ENCODE measurements around the gene SRSF2.

SRSF2 gene

DNA sequence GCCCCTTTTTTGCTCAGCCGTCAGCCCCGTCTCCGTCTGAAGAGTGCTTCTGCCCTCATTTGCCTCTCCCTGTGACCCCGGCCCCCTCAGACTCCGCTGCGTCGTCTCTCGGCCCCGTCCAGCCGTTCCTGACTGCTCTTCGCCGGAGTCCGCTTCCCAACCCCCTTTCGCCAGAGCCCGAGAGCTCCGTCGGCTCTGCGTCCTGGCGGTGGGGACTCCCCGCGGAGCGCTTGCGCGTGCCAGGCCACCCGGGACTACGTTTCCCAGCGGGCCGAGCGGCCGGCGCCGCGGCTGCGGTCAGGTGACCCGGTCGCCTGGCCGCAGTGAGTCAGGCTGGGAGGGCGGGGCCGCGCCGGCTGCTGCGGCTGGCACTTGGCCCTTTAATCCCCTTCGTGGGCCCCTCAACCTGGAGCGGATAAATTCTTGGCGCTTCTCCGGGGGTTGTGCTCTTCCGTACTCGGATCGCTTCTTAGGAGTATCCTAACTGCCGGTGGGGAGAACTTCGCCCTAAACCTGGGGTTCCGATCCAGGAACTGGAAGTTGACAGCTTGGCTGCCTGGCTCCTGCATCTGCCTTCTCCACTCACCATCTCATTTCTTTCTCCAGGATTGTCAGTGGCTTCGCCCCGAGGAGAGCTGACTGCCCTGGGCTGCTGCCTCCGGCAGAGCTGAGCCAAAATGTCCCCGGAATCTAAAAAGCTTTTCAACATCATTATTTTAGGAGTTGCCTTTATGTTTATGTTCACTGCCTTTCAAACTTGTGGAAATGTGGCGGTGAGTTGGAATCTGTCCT, 741 bp upstream of the SRSF2 start, which contains the start of gene MFSD11:
MFSD11 (plus strand) TSS at position 444 of the 792 bp plus-strand sequence; CDS start at position 678, 234 bp downstream.
- Histone ChIP-seq H3K4me3 (ENCODE audit: low read depth in 1 of 2, low read length in 2 of 2) (peak within 1 kb of the TSS; percentile 78 to 84), H3K79me2 (ENCODE audit: insufficient read depth, low read length) (peaks cover 73% of the 10 kb centered on the region), H3K9ac (ENCODE audit: low read depth, low read length) (peak within 1 kb of the TSS; percentile 100), H2AFZ (ENCODE audit: low read depth, low read length) (peak within 1 kb of the TSS; percentile 91), H3K27ac (ENCODE audit: low read length) (peak within 1 kb of the TSS; percentile 100), H3K4me2 (ENCODE audit: insufficient read depth, low read length) (peak within 1 kb of the TSS; percentile 77), H4K20me1 (ENCODE audit: insufficient read depth, low read length) (peaks cover 38% of the 10 kb centered on the region), H3K36me3 (ENCODE audit: insufficient read depth, low read length) (peaks cover 58% of the 10 kb centered on the region), H3K9me3 (ENCODE audit: insufficient read depth, low read length, severe bottlenecking) (no peaks in the 10 kb centered on the region), H3K27me3 (ENCODE audit: insufficient read depth, low read length, poor library complexity) (no peaks in the 10 kb centered on the region), H3K4me1 (ENCODE audit: insufficient read depth, low read length) (peaks cover 50% of the 10 kb centered on the region)
- peak; percentile 70 for ATAC-seq (ENCODE audit: insufficient read depth, low read depth)
- peak; percentile 93 for DNase-seq
- TF ChIP-seq, protein P1, sequence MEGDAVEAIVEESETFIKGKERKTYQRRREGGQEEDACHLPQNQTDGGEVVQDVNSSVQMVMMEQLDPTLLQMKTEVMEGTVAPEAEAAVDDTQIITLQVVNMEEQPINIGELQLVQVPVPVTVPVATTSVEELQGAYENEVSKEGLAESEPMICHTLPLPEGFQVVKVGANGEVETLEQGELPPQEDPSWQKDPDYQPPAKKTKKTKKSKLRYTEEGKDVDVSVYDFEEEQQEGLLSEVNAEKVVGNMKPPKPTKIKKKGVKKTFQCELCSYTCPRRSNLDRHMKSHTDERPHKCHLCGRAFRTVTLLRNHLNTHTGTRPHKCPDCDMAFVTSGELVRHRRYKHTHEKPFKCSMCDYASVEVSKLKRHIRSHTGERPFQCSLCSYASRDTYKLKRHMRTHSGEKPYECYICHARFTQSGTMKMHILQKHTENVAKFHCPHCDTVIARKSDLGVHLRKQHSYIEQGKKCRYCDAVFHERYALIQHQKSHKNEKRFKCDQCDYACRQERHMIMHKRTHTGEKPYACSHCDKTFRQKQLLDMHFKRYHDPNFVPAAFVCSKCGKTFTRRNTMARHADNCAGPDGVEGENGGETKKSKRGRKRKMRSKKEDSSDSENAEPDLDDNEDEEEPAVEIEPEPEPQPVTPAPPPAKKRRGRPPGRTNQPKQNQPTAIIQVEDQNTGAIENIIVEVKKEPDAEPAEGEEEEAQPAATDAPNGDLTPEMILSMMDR (IDR thresholded peaks at IDR 0.05; ENCODE audit: borderline replicate concordance, extremely low read depth, low read length, poor library complexity, severe bottlenecking): no peak

DNA sequence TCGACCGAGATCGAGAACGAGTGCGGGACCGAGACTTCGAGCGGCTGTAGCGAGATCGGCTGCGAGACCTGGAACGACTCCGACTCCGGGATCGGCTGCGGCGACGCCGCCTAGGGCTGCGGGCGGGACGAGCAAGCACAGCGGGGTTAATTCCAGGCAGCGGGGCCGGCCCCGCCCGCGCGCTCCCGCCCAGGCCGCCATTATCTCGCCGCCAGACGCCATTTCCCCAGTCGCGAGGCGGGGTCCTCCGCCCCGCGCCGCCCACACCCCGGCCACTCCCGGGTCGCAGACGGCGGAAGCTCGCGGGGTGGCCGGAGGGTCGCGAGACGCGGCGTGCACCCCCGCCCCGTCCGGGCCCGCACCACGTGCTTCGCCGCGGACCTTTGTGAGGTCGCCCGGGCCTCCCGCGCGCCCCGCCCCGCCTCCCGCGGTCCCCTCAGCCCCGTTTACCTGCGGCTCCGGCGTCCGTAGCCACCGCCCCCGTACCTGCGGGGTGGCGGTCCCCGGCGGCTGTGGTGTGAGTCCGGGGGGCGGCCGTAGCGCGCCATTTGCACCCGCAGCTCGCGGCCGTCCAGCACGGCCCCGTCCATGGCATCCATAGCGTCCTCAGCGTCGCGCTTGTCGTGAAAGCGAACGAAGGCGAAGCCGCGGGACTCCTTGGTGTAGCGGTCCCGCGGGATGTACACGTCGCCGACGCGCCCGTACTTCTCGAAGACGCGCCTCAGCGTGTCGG, 616 bp downstream of the SRSF2 start:
- H3K27ac ChIP-seq (ENCODE audit: low read length): peak overlapping the region; percentile 100
- H3K79me2 ChIP-seq (ENCODE audit: insufficient read depth, low read length): peaks cover 87% of the 10 kb centered on the region
- ATAC-seq (ENCODE audit: insufficient read depth, low read depth) (peak; percentile 32), DNase-seq (peak; percentile 70)
- H4K20me1 ChIP-seq (ENCODE audit: insufficient read depth, low read length): peaks cover 38% of the 10 kb centered on the region
- no peaks in the 10 kb centered on the region for H3K27me3 ChIP-seq (ENCODE audit: insufficient read depth, low read length, poor library complexity)
- no peaks in the 10 kb centered on the region for H3K9me3 ChIP-seq (ENCODE audit: insufficient read depth, low read length, severe bottlenecking)
- TF ChIP-seq EZH2 (IDR thresholded peaks at IDR 0.05; ENCODE audit: borderline replicate concordance, low read depth, low read length, severe bottlenecking): no peak
- TF ChIP-seq, protein P1 (IDR thresholded peaks at IDR 0.05; ENCODE audit: borderline replicate concordance, extremely low read depth, low read length, poor library complexity, severe bottlenecking): peak; percentile 30
- H3K4me1 ChIP-seq (ENCODE audit: insufficient read depth, low read length): peaks cover 60% of the 10 kb centered on the region
- peak overlapping the region; percentile 67 to 69 for H3K4me3 ChIP-seq (ENCODE audit: low read depth in 1 of 2, low read length in 2 of 2)
- H3K9ac ChIP-seq (ENCODE audit: low read depth, low read length): peak overlapping the region; percentile 100
- peak overlapping the region; percentile 42; the same call in 1 of the 2 replicates for H2AFZ ChIP-seq (ENCODE audit: low read depth, low read length)
- peaks cover 61% of the 10 kb centered on the region for H3K36me3 ChIP-seq (ENCODE audit: insufficient read depth, low read length)
- peak overlapping the region; percentile 92 for H3K4me2 ChIP-seq (ENCODE audit: insufficient read depth, low read length)

DNA sequence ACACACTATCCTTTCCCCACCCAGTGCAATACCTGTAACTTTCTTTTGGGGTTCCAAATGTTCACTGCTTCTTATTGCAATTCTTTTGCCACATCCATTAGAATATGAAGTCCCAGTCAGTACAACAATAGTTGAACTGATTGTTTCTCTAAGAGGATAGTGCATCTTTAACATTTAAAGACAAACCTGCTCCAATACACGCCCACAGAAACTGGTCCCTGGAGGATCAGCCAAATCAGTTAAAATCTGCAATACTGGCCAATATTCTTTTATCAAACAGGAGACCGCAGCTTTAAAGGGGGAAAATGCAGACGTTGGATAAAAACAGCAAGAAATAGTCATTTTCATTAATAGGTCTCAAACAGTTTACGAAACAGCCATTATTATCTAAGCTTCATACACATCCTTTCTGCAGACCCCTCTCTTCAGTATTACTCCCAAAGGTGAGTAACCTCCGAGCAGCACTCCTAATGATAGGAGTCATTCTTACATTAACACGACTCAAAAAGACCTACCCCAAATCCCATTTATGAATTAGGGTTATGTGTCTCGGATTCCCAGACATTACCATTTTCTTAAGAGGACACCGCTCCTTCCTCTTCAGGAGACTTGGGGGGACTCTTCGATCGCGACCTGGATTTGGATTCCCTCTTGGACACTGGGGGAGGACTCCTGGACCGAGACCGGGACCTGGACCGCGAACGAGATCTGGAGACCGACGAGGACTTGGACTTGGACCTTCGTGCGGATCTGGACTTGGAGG, 1.4 kb downstream of the SRSF2 start:
- H3K36me3 ChIP-seq (ENCODE audit: insufficient read depth, low read length): peaks cover 66% of the 10 kb centered on the region
- H3K4me1 ChIP-seq (ENCODE audit: insufficient read depth, low read length): peaks cover 60% of the 10 kb centered on the region
- no peak for DNase-seq
- H3K27me3 ChIP-seq (ENCODE audit: insufficient read depth, low read length, poor library complexity): no peaks in the 10 kb centered on the region
- H3K9ac ChIP-seq (ENCODE audit: low read depth, low read length): peak overlapping the region; percentile 100
- H4K20me1 ChIP-seq (ENCODE audit: insufficient read depth, low read length): peaks cover 38% of the 10 kb centered on the region
- TF ChIP-seq, protein P1 (IDR thresholded peaks at IDR 0.05; ENCODE audit: borderline replicate concordance, extremely low read depth, low read length, poor library complexity, severe bottlenecking): no peak
- TF ChIP-seq EZH2 (IDR thresholded peaks at IDR 0.05; ENCODE audit: borderline replicate concordance, low read depth, low read length, severe bottlenecking): no peak
- H3K79me2 ChIP-seq (ENCODE audit: insufficient read depth, low read length): peaks cover 87% of the 10 kb centered on the region
- no peaks in the 10 kb centered on the region for H3K9me3 ChIP-seq (ENCODE audit: insufficient read depth, low read length, severe bottlenecking)
- H3K4me2 ChIP-seq (ENCODE audit: insufficient read depth, low read length): peak overlapping the region; percentile 92
- ATAC-seq (ENCODE audit: insufficient read depth, low read depth): no peak
- peak overlapping the region; percentile 100 for H3K27ac ChIP-seq (ENCODE audit: low read length)
- H3K4me3 ChIP-seq (ENCODE audit: low read depth in 1 of 2, low read length in 2 of 2): peak overlapping the region; percentile 67 to 69
- no peak overlapping the region for H2AFZ ChIP-seq (ENCODE audit: low read depth, low read length)

Data from DND-41 (cell line).